GM21786 (cell line): ENCODE results near the gene GPR15.
A peak's percentile ranks its signal among the peaks of the same experiment; 100 is the strongest.

Source experiments
- ATAC-seq: cut with Tn5 transposase; IDR thresholded peaks from one replicate; pipeline ENCODE4 v1.9.1; 2021; ENCODE audit not compliant: unreplicated experiment

GPR15 gene

DNA sequence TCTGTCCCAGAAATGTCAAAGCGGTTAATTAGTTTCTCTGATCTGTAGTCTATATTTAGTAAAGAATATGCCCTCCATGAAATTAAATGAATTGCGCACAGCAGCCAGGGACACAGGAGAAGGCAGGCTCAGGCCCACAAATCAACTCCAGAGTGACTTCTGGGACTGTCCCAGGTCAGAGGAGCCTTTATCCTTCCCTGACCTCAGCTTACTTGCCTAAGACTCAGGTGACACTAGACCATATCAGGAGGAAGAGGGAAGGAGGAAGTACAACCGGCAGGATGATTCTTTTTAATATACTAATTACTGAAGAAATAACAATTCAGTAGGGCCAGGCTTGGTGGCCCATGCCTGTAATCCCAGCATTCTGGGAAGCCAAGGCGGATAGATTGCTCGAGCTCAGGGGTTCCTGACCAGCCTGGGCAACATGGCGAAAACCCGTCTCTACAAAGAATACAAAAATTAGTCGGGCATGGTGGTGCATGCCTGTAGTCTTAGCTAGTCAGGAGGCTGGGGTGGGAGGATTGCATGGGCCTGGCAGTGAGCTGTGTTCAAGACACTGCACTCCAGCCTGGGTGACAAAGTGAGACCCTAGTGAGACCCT, 1.8 kb upstream of the GPR15 start:
- ATAC-seq = no peak

DNA sequence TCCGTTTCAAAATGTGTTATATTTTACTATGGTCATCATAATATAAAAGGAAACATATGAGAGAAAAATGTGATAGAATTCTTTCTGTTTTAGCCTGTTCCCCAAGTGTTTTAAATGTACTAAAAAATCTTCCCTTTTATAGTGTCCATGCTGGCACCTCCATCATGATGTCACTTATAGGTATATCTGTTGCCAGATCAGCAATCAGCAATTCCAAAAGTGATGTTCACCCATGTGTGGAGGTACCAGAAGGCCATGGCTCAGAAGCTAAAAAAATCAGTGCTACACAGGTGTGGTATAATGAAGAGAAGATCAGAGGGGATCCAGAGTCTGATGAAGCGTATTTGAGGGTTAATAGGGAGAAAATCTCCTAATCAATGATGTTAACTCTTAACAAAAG, 1.1 kb upstream of the GPR15 start:
- peak; percentile 24 for ATAC-seq

DNA sequence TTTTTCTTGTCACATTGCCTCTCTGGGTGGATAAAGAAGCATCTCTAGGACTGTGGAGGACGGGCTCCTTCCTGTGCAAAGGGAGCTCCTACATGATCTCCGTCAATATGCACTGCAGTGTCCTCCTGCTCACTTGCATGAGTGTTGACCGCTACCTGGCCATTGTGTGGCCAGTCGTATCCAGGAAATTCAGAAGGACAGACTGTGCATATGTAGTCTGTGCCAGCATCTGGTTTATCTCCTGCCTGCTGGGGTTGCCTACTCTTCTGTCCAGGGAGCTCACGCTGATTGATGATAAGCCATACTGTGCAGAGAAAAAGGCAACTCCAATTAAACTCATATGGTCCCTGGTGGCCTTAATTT, 478 bp downstream of the GPR15 start:
- ATAC-seq = no peak

DNA sequence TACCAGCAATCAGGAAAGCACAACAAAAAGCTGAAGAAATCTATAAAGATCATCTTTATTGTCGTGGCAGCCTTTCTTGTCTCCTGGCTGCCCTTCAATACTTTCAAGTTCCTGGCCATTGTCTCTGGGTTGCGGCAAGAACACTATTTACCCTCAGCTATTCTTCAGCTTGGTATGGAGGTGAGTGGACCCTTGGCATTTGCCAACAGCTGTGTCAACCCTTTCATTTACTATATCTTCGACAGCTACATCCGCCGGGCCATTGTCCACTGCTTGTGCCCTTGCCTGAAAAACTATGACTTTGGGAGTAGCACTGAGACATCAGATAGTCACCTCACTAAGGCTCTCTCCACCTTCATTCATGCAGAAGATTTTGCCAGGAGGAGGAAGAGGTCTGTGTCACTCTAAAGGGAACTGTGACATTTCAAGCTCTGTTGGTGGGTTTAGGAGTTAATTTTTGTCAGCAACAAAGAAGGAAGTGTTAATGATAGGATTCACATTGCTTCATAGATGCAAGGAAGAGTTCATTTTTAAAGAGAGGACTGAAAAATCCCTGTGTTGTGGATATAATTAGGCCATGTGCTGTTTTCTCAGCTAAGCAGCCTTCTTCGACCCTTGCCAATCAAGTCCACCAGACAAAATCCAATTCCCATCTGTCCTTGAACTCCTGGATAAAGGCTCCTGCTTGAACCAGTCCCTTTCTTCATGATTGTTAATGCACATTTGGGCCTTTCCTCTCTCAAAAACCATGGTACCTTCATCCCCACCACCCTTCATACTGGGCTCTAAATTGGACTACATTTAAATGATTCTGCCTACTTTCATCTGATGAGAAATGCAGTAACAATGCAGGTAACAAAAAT, 1.2 kb downstream of the GPR15 start:
- ATAC-seq = no peak

DNA sequence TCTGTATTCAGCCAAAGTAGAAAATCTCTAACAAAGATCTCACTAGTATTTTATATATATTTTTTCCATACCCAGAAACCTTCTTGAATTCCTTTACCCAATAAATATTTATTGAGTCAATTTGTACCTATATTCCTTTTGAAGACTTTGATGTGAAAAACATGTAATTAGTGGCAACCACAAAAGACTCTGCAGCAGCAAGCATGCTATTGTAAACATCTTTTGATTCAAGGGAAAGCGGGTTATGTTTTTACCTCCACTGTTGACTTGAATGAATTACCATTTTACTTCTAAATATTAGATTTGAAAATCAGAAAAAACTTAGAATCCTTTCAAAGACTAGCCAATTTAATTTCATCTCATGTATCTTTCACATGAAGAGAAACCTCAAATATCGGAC, 2.4 kb downstream of the GPR15 start:
- ATAC-seq = no peak

DNA sequence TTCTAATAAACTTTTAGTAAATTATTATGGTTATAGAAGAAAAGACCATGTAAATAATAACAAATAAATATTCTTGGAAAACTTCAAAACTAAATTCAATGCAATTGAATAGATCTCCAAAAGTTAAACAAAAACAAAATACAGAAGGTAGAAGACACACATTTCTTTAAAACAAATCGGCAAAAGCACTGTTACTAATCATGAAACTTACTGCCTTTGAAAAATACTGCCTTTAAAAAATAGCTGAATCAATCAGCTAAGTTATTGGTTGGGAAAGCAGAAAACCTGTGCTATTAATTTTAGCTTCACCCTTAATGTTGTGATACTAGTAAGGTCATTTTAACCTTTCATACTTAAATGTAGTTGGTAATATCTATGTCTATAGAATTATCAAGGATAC, 3.0 kb downstream of the GPR15 start:
- no peak for ATAC-seq

DNA sequence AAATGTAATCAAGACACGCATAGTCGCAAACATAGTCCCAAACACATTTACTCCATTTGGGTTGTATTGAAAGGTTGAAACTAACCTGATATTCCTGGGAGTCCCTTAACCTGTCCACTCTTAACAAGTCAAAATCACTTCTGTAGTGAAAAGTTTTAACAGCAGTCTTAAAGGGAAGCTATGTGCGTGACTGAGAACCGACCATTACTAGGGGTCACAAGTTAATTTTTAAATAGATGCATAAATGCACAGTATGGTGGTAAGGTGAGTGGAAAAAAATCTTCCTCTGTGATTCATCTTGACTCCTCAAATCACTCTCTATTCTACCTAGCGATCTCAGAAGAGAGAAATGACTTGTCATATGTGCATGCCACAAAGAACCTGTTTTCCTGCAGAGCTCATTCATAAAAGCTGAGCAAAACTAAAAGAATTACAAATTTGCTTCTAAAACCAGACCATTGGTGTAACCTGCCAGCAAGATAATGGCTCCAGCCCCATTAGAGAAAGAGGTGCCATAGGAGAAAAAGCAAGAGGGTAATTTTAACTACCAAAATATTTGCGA, 4.8 kb downstream of the GPR15 start:
- ATAC-seq = peak; percentile 74

DNA sequence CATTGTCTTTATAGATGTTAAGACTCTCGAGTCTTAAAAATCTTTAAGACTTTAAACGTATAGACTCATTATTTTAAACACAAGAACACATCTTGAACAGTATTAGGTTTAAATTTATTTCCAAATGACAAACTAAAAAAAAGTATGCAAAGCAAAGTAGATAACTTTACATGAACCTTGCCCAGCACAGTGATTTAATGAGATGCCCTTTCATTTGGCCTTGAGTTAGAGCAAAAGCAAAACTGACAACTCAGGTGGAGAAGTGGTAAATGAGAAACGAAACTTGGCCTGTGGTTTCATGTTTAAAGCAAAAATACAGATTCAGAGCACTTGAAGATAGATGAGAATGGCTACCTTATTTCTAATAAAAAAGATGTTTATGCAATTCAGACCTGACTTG, 8.6 kb downstream of the GPR15 start:
- peak; percentile 47 for ATAC-seq

DNA sequence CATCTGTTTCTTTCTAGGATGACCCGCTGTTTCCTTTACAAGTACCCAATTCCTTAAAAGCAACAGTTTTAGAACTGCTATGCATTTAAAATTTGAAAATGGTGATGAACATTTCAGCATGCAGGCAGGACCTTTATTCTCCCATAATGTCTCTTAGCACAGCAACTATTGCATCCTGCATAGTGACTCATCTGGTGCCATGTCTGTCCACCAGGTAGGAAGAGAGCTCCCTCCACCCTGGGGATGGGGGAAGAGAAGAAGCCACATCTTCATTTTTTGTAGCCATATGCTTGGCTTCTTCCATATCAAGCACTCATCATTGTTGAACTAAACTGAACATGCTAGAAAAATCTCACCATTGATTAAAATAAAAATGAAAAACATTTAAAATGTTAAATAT, 9.9 kb downstream of the GPR15 start:
- no peak for ATAC-seq

DNA sequence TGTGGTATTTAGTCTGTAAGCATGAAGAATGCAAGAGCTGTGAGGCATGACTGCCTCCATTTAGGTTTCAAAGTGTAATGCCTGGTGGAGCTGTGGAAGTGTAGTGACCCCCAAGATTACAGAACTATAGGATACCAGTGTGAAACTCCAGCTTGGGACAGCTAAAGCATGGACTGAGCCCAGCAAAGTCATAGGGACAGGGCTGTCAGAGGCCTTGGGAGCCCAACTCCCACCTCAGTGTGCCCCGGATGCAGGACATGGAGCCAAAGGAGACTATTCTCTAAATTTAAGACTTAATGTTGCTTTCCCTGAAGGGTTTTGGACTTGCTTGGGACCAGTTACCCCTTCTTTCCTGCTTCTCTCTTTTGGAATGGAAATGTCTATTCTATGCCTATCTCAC, 10.8 kb downstream of the GPR15 start:
- no peak for ATAC-seq

DNA sequence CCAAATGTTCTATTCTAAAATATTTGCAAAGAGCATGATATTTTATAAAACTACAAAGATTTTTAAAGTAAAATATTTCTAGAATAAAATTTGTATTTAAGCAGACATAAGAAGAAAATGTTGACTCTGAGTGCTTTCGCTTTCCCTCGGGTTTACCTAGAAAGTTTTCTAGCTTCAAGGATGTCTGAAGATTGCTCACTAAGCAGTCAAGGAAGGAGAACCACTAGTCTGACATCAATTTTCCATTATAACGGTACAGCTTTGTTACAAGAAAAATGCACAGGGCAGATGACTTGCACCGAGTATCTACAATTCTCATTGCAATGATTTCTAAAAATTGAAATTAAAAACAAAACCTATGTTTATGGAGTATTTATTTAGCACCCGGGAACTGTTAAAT, 14.2 kb downstream of the GPR15 start:
- ATAC-seq = peak; percentile 45

DNA sequence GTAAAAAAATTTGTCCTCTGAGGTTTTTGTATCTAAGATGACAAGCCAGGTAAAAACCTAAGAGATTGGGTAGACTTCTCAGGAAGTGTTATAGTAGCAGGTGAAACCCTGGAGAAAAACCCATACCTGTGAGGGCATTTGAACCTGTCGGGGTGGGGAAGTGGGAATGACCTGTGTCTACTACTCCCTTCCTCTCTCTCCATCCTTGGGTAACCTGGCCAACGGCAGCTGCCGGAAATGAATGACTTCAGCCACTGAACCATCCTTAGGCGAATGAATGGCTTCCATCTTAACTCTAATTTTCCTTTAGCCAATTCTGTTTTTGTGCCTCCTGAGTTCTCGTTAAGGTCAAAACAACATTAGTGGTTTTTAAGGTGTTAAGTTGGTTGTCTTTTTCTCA, 16.8 kb downstream of the GPR15 start:
- no peak for ATAC-seq

DNA sequence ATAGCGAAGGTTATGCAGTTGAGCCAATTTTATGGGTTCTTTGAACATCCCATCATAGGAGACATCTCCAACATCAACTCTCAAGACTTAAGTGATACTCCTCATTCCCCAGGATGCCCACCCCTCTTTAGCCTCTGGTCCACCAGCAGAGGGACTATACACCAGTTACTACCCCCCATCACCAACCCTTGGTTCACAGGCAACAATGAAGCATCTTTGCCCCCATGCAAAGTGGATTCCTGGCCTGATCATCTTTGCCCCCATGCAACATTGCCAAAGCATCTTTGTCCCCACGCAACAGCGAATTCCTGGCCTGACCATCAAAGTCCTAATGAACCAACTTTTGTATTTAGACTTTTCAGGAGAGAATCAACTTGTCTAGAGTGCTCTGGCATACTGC, 19.1 kb downstream of the GPR15 start:
- ATAC-seq = no peak

DNA sequence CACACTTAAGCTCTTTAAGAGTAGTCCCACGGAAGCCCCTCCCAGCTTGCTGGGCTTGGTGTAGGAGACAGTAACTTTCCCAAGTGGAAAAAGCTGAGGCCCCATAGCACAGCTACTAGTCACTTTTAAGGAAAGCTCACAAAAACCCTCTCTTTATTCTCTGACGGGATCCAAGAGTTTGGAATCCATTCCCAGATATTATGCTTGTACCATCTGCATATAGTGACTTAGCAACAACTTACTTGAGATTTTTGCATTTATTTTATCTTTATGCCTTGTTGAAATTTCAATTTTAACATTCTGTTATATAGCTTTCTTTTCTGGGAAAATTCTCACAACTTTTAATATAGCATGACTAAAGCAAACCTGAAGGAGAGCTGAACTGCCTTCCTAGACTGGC, 19.5 kb downstream of the GPR15 start:
- no peak for ATAC-seq

DNA sequence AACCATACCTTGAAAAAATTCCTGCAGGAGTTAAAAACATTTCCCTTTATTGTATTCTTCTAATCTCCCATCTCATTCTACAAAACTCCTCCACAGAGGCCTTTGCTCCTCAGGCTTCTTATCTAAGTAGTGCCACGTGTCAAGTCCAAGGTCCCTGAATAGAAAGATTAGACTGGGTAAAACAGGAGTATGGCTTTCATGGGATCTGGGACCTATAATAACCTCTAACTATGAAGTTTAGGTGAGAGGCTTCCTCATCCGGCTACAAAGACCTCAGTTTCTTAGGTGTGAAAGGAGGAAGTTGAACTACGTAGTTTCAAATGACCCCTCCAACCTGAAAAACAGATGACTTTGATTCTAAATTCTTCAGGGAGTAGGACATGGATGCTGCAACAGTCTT, 20.0 kb downstream of the GPR15 start:
- ATAC-seq = no peak

DNA sequence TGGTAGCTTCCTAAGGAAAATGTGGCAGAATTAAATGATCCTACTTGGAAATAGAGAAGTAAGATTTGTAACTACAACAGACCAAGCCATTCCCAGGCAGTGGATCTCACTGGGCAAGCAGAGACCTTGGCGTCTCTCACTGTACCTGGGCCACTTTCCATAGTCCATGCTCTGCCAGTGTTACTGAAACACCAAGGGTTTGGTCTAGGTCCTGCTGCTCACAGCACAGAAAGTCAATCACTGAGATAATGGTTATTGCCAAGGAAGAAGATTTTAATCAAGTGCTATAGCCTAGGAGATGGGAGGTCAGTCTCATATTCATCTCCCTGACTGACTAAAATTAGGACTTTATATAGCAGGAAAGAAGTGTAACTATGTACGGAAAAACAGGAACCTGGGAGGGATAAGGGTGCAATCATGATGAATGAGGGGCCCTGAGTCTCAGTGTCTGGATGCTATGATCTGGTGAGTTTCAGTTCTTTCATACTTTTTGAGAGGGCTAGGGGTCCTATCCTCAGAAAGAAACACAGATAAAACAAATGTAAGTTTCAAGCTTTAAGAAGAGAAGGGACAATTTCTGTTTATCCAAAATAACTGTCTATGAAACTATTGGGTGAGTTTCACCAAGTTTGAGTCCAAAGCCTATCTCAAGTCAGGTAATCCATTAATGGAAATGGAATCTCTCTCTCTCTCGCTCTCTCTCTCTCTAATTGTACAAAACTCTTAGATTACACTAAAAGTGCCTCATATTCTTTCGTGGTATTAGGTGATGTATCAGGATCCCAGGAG, 20.6 kb downstream of the GPR15 start:
- no peak for ATAC-seq

DNA sequence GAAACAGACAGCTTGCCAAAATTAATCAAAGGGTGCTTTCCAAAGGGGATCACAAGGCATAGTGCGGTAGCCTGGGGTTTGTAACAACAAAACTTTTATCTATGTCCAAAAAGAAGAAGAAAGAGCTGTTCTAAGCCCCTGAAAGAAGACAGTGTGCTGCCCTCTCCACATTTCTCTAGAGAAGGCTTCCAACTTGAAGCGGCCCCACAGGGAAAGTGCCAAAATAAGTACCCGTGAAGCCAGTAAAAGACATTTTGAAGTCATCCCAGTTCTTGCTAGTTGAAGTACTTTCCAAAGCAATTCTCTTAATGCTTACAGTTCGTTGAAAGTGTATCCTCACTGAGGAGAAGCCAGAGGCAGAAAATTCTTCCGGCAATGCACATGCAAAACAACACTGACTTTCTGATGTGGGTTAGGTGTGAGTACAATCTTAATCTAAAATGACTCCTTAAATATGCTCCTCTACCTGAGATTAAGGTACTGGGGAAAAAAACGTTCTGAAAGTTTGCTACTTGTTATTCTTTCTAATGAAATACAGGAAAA, 21.3 kb downstream of the GPR15 start:
- ATAC-seq = no peak

DNA sequence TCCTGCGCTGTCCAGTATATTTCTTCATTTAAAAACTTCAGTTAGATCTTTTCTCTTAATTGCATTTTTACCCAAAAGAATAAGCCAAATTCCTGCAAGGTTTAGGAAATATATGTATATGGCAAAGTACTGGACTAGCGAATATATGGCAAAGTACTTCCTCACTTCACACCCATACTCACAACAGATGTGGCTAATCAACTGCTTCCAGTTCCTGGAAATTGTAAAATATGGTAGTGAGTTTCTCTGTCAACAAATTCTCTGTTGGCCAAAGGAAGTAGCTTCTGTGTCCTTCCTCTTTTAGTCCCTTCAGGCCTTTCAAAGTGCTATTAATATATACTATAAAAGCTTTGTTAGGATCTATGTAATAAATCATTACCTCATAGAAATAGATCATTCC, 22.0 kb downstream of the GPR15 start:
- ATAC-seq = no peak

DNA sequence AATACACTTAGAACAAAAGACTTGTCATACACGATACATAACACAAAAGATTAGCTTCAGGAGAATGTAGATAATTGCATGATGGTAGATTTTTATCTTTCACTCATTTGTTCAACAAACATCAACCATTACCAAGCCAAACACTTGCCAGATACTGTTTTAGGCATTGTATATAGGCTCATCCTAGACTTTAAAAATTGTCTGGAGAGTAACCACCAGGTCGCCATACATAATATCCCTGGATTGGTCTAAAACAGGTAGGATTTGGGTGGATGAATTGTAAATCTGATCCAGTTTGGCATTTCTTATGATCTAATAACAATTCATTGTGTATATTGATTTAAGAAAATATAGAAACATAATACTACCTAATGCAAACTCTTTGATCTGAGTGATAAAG, 22.8 kb downstream of the GPR15 start:
- no peak for ATAC-seq

DNA sequence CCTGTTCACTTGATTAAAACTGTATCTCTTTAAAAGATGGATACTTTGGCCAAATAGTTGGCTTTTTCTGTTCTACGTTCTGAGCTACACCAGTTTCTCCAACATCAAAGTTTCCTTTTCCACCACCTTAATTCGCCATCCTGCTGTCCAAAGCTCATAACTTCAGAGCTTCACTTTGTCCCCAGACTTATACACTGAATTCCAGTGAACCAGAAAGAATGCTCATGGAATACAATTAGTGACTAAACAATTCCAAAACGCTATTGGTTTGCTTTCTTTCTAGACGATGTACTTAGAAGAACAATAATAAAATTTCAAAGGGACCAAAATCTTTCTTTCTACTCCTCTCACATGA, 23.2 kb downstream of the GPR15 start:
- no peak for ATAC-seq
